Breast epithelium (tissue), 4 donors: Measurements from ENCODE around the gene CFAP100. TPM values are rescaled to one million over a fixed set of nuclear protein-coding genes. Genes with fewer than 3 reads are reported as not detected.

Experiments
- DNase-seq, 2 donors: peaks; one replicate each; pipeline ENCODE4 v3.0.0-alpha.2; 2019; ENCODE audit warnings: low spot score in 2 of 2
- H3K27ac ChIP-seq, 2 donors: fragments of 200-600 bp; sonication (generic) in 1 of 2; one replicate each; pipeline ENCODE4 v1.5.1; 2016 to 2019; ENCODE audit warnings: mild to moderate bottlenecking in 1 of 2
- H3K27me3 ChIP-seq, 2 donors: fragments of 200-600 bp; sonication (generic) in 1 of 2; one replicate each; pipeline versions ENCODE4 v1.5.1 to v1.6.0; 2017 to 2019; ENCODE audit warnings: control low read depth in 1 of 2, mild to moderate bottlenecking in 1 of 2
- H3K36me3 ChIP-seq: fragments of 200-600 bp; one replicate; pipeline ENCODE4 v1.5.1; 2019
- H3K4me1 ChIP-seq, 2 donors: fragments of 200-600 bp; sonication (generic); one replicate each; pipeline ENCODE4 v1.5.1; 2016 to 2019; ENCODE audit warnings: control low read depth in 1 of 2
- H3K4me3 ChIP-seq, 3 donors: fragments of 200-600 bp; sonication (generic); 1 replicate in 2 of 3; 2 replicates in 1 of 3; pipeline ENCODE4 v1.5.1; 2016 to 2019; ENCODE audit warnings: mild to moderate bottlenecking in 3 of 3, moderate library complexity in 2 of 3
- H3K9me3 ChIP-seq, 2 donors: fragments of 200-600 bp; sonication (generic) in 1 of 2; one replicate each; pipeline ENCODE4 v1.5.1; 2016 to 2019; ENCODE audit warnings: control low read depth in 1 of 2
- POLR2A ChIP-seq: fragments of 450-650 bp; IDR thresholded peaks from one replicate; pipeline ENCODE4 v1.6.1; 2016; ENCODE audit warnings: antibody characterized with exemption, mild to moderate bottlenecking, moderate library complexity
- POLR2AphosphoS5 ChIP-seq, 3 donors: sonication (generic); formaldehyde crosslinking; IDR thresholded peaks; one replicate each; pipeline ENCODE4 v1.6.1; 2017; ENCODE audit warnings: antibody characterized with exemption in 3 of 3
- intact Hi-C: fragments of 100-400 bp; cut with DNase I; formaldehyde crosslinking; loops from one replicate; pipeline ENCODE4 v1.15.1; 2023; ENCODE audit warnings: low total_unique reads
- total RNA-seq, 3 donors: library from RNA; depleted of rRNA; stranded (reverse); fragments of >200 nt; gene quantifications; one replicate each; pipeline ENCODE4 v1.1.0, GENCODE V29; 2016
- TF ChIP-seq, protein P1 (sequence below), 3 donors: fragments of 450-650 bp; IDR thresholded peaks; one replicate each; pipeline ENCODE4 v1.5.1; 2016 to 2017; ENCODE audit warnings: antibody characterized with exemption in 3 of 3, mild to moderate bottlenecking in 3 of 3, moderate library complexity in 3 of 3

The CFAP100 gene
- total RNA-seq, 3 donors from 2014 or later: not detected

DNA sequence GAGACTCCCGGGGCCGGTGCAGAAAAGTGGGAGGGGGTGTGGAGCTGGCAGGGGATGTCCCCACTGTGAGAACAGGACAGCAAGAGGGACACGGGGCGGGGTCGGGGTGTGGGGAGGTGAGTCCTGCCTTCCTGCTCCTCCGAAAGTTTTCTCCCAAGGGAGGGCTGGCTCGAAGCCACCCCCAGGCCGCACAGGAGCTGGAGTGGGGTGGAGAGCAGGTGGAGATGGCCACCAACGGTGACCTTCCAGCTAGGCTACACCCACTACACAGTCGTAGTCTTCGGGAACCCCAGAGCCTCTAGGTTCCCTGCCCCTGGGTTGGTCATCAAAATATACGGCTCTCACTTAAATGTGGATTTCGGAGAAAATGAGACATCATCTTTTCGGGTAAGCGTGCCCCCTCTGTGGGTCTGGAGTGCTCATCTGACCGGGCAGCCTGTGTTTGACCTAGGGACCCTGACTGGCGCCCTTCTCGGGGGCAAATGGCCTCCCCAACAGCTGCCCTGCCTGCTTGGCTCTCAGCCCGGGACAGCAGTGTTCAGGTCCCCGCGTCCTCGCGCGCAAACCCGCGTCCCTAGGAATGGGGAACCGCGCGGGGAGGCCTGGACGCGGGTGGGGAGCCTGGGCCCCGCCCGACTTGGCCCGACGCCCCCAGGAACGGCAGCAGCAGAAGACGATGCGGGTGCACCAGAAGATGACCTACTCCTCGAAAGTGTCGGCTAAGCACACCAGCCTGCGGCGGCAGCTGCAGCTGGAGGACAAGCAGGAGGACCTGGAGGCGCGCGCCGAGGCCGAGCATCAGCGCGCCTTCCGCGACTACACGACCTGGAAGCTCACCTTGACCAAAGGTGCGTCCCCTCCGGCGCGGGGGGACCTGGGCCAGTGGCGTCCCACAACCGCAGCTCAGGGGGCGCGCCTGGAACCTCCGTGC lies 21.2 kb downstream of the CFAP100 start:
- no peaks in the 10 kb centered on the region for H3K9me3 ChIP-seq
- peaks cover 0 to 43% of the 10 kb centered on the region in 2 donors for H3K27me3 ChIP-seq
- TF ChIP-seq POLR2A (no peak), POLR2AphosphoS5 (IDR thresholded peaks at IDR 0.05) (no peak)
- TF ChIP-seq, protein P1, sequence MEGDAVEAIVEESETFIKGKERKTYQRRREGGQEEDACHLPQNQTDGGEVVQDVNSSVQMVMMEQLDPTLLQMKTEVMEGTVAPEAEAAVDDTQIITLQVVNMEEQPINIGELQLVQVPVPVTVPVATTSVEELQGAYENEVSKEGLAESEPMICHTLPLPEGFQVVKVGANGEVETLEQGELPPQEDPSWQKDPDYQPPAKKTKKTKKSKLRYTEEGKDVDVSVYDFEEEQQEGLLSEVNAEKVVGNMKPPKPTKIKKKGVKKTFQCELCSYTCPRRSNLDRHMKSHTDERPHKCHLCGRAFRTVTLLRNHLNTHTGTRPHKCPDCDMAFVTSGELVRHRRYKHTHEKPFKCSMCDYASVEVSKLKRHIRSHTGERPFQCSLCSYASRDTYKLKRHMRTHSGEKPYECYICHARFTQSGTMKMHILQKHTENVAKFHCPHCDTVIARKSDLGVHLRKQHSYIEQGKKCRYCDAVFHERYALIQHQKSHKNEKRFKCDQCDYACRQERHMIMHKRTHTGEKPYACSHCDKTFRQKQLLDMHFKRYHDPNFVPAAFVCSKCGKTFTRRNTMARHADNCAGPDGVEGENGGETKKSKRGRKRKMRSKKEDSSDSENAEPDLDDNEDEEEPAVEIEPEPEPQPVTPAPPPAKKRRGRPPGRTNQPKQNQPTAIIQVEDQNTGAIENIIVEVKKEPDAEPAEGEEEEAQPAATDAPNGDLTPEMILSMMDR (IDR thresholded peaks at IDR 0.05): no peak
- H3K36me3 ChIP-seq: no peaks in the 10 kb centered on the region
- no peaks in the 10 kb centered on the region for H3K4me1 ChIP-seq
- no peak overlapping the region for H3K4me3 ChIP-seq
- intact Hi-C loops: no loop called here
- no peak overlapping the region for H3K27ac ChIP-seq
- DNase-seq: peak in 1 of 2 donors; percentile 46

DNA sequence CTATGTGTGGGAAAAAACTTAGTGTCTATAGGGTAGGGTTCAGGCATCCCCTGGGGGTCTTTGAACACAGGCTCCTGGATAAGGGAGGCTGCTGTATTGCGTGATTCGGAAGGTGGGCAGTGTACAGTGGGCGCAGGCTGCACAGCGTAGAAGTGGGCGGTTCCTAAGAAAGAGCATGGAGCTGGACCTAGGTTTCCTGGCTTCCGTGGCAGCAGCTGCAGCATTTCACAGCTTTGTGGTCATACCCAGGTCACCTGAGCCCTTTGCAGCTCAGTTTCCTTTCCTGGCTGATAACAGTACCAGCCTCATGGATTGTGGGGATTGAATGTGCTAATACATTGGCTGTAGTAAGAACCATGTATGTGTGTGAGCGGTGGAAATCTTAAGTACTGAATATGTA lies 22.2 kb downstream of the CFAP100 start:
- Histone ChIP-seq H3K4me3 (no peak overlapping the region), H3K27me3 (peaks cover 0 to 43% of the 10 kb centered on the region in 2 donors), H3K4me1 (no peaks in the 10 kb centered on the region), H3K36me3 (no peaks in the 10 kb centered on the region), H3K9me3 (no peaks in the 10 kb centered on the region), H3K27ac (no peak overlapping the region)
- intact Hi-C loops: no loop called here
- DNase-seq: peak in 1 of 2 donors; percentile 30
- TF ChIP-seq POLR2AphosphoS5 (IDR thresholded peaks at IDR 0.05): no peak
- TF ChIP-seq, protein P1 (IDR thresholded peaks at IDR 0.05): no peak
- no peak for TF ChIP-seq POLR2A

DNA sequence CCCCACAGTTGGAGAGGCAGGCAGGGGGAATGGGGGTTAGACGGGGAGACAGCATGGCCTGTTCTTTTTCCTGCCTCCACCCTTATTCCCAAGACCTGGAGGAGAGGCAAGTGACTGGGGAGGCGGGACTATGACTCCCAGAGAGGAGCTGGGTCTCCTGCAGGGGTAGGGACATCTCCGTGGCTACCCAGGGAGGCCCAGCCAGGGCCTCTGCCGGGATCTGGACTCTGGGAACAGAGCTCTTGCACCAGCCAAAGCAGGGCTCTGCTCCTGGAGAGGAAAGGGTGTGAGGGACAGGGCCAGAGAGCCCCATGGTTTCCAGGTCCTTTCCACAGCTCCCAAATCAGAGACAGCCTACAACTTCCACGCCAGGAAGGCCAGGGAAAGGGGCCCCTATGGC lies 22.8 kb downstream of the CFAP100 start:
- Histone ChIP-seq H3K27me3 (peaks cover 0 to 43% of the 10 kb centered on the region in 2 donors), H3K9me3 (no peaks in the 10 kb centered on the region), H3K4me1 (no peaks in the 10 kb centered on the region), H3K36me3 (no peaks in the 10 kb centered on the region), H3K4me3 (no peak overlapping the region), H3K27ac (no peak overlapping the region)
- DNase-seq: peak in 1 of 2 donors; percentile 28
- intact Hi-C loops: no loop called here
- TF ChIP-seq POLR2AphosphoS5 (IDR thresholded peaks at IDR 0.05) (no peak), POLR2A (no peak)
- TF ChIP-seq, protein P1 (IDR thresholded peaks at IDR 0.05): no peak

DNA sequence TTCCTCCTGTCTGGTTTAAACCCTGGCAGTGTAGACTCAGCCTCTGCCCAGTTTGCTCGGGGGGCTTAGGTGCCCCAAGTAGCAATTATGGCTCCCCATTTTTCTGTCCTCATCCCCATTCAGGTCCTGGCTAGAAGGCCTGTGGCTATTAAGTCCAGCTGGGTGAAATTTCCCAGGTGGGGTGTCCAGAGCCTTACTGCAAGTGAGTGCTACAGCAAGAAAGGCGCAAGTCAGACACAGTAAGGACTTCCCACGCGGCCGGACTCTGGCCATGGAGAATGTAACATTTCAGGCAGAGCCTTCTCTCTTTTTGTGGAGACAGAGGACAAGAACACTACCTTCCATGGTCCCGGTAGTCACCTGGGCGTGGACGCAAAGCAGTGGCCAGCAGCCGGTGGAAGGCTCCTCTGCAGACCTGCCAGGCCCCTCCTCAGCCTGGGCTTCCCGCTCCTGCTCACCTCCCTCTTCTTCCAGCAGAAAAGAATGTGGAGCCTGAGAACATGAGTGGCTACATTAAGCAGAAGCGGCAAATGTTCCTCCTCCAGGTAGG lies 23.3 kb downstream of the CFAP100 start:
- H3K4me1 ChIP-seq: no peaks in the 10 kb centered on the region
- H3K27me3 ChIP-seq: peaks cover 0 to 43% of the 10 kb centered on the region in 2 donors
- no peaks in the 10 kb centered on the region for H3K9me3 ChIP-seq
- H3K27ac ChIP-seq: no peak overlapping the region
- TF ChIP-seq POLR2A: no peak
- H3K36me3 ChIP-seq: no peaks in the 10 kb centered on the region
- DNase-seq: peak in 1 of 2 donors; percentile 12
- no peak overlapping the region for H3K4me3 ChIP-seq
- intact Hi-C loops: no loop called here

DNA sequence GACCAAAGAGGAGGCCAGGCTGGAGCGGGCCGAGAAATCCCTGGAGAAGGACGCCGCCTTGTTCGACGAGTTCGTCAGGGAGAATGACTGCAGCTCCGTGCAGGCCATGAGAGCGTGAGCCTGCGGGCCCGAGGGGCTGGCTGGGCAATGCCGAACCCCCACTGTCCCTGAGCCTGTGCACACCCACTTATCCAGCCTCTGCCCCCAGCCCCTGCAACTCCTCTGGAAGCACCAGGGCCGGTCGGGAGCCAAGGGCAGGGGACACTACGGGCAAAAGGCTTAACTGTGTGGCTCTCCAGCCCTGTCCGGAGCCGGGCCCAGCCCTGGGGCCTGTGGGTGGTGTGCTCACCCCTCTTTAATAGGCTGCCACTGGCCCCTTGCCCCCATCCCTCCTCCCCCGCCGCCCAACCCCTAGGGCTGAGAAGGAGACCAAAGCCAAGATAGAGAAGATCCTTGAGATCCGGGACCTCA lies 24.0 kb downstream of the CFAP100 start:
- Histone ChIP-seq H3K4me1 (no peaks in the 10 kb centered on the region), H3K36me3 (no peaks in the 10 kb centered on the region), H3K27me3 (peaks cover 0 to 43% of the 10 kb centered on the region in 2 donors), H3K9me3 (no peaks in the 10 kb centered on the region), H3K4me3 (no peak overlapping the region), H3K27ac (no peak overlapping the region)
- TF ChIP-seq POLR2A (no peak), POLR2AphosphoS5 (IDR thresholded peaks at IDR 0.05) (no peak)
- TF ChIP-seq, protein P1 (IDR thresholded peaks at IDR 0.05): no peak
- intact Hi-C loops: no loop called here
- DNase-seq: peak in 1 of 2 donors; percentile 40
